22Rv1 (cell line): ENCODE results near the gene OR2T3.
"Not testable (repeated sequence)": the region's sequence is repeated elsewhere in the genome, so short reads cannot be mapped to it uniquely, and the experiment has no call there.

ENCODE experiments used
- CTCF ChIP-seq: fragments of 450-650 bp; IDR thresholded peaks from 2 replicates; pipeline ENCODE4 v1.5.1; 2017; ENCODE audit warnings: mild to moderate bottlenecking
- ZFX ChIP-seq: fragments of 450-650 bp; IDR thresholded peaks from 2 replicates; pipeline ENCODE4 v1.6.1; 2017; ENCODE audit warnings: antibody characterized with exemption, borderline replicate concordance

GRCh38 chr1:248456635-248457034 lies 16.5 kb upstream of the OR2T3 start:
- not testable (repeated sequence) for TF ChIP-seq CTCF, ZFX
